Measurements from ENCODE around the gene SPTAN1.

The SPTAN1 gene

DNA sequence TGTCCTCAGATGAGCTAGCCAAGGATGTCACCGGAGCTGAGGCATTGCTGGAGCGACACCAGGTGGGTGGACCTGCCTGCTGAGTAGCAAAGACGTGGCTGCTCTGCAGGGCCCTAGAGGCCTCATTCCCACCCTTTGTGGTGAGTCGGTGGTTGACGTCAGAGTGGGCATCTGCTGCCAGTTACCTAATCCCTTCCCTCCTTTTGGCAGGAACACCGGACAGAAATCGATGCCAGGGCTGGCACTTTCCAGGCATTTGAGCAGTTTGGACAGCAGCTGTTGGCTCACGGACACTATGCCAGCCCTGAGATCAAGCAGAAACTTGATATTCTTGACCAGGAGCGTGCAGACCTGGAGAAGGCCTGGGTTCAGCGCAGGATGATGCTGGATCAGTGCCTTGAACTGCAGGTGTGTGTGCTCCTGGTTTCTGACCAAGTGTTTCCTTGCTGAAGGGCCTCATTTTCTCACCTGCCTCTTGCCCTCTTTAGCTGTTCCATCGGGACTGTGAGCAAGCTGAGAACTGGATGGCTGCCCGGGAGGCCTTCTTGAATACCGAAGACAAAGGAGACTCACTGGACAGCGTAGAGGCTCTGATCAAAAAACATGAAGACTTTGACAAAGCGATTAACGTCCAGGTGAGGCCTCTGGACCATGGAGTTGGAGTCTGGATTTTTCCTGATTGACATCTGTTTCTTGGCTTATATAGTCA is 55.4 kb downstream of the SPTAN1 start:
- no peak for DNase-seq (ENCODE audit: low read depth)

DNA sequence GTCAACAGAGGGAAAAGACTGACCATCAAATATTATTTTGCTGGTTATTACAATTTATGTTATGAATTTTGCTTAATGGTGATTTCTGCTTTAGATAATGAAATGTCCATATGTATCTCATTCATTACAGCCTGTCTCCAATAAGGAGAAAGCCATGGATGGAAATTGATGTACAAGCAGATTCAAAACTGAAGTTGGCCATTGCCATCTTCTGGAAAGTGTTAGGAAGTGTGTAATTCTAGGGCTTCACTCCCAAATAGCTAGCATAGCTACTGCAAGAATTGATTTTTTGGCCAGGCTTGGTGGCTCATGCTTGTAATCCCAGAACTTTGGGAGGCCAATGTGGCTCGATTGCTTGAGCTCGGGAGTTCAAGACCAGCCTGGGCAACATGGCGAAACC is 58.5 kb downstream of the SPTAN1 start:
- DNase-seq (ENCODE audit: low read depth), result no peak

DNA sequence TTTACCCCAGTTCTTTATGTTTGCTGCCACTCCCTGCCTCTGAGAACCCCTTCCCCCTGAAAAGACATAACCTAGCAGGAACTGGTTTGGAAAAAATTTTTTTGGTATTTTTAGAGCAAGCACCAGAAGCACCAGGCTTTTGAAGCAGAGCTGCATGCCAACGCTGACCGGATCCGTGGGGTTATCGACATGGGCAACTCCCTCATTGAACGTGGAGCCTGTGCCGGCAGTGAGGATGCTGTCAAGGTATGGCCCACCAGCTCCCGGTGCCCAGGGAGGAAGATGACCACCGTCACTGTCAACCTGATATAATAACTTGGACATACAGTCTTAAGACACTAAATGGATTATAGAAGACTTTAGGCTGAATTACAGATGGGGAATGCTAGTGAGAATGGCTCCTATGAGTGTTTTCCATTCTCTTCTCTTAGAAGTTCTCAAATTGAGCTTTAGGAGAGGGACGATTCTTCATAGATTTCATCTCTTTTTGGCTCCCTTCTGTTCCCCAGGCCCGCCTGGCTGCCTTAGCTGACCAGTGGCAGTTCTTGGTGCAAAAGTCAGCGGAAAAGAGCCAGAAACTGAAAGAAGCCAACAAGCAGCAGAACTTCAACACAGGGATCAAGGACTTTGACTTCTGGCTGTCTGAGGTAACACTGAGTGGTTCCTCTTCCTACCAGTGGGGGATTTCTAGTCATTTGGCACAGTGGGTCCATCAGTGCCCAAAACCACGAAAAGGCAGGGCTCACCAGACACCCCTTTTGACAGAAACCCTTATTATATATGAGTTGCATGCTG is 59.4 kb downstream of the SPTAN1 start:
- DNase-seq (ENCODE audit: low read depth), result no peak

DNA sequence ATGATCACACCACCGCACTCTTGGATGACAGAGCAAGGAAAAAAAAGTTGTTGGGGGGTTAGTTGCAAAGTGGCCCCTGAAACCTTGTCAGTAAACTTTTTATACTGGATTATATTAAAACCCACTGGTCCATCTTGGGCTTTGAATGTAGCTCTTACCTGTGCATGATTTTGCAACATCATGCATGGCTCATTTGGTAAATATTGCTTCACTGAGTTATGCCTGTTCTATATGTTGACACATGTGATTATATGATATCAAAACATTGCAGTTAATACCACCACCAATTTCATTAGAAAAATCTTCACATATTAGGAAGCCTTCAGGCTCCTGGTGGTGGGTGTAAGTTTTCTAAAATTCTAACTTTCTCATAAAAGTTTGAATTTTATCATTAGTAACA is 62.3 kb downstream of the SPTAN1 start:
- DNase-seq (ENCODE audit: low read depth), result no peak

DNA sequence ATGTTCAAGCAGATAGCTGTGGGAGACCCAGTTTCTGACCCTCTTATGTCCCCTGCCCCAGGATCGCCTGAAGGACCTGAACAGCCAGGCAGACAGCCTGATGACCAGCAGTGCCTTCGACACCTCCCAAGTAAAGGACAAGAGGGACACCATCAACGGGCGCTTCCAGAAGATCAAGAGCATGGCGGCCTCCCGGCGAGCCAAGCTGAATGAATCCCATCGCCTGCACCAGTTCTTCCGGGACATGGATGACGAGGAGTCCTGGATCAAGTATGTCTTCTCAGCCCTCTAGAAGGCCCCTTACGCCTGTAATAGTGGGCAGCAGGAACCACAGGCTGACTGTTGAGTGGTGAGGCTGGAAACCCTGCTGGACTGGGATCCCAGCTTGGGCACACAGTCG is 63.2 kb downstream of the SPTAN1 start:
- no peak for DNase-seq (ENCODE audit: low read depth)

DNA sequence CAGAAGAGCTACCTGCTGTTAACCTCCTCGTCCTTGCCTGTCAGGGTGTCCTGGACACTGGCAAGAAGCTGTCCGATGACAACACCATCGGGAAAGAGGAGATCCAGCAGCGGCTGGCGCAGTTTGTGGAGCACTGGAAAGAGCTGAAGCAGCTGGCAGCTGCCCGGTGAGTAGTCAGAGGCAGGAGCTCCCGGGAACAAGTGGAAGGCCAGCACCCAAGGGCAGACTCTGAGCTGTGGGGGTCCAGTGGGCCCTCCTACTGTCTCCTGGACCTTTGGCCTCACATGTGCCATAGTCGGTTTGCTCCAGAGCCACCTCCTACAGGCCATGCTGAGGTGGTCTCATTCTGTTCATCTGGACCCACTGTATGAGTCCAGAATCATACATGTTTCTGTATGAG is 65.6 kb downstream of the SPTAN1 start:
- DNase-seq (ENCODE audit: low read depth), result no peak

DNA sequence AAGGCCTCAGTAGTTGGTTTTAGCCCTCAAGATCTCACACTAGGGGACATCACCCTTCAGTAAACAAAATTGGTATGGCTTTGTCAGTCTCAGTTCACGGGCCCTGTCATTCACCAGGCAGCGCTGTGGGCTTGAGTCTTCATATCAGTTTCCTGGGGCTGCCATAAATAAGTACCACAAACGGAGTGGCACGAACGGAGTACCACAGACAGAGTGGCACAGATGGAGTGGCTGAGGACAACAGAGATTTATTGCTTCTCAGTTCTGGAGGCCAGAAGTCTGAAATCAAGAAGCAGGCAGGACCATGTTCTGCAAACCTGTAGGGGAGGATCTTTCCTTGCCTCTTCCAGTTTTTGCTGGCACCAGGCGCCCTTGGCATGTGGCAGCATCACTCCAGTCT is 66.7 kb downstream of the SPTAN1 start:
- no peak for DNase-seq (ENCODE audit: low read depth)

DNA sequence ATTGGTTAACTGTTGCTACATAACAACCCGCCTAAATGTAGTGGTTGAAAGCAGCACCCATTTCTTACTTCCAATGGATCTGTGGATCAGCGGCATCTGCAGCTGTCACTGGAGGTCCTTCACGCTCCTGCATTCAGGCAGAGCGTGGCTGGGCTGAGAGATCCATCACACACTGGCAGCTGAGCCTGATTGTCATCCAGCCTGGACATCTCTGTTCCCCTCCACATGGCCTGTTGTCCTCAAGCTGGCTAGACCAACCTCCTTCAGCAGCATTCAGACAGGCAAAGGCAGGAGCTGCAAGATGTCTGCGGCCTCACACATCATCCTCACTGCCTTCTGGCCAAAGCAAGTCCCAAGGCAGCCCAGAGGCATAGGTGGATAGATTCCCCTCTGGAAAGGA is 67.4 kb downstream of the SPTAN1 start:
- DNase-seq (ENCODE audit: low read depth), result no peak

DNA sequence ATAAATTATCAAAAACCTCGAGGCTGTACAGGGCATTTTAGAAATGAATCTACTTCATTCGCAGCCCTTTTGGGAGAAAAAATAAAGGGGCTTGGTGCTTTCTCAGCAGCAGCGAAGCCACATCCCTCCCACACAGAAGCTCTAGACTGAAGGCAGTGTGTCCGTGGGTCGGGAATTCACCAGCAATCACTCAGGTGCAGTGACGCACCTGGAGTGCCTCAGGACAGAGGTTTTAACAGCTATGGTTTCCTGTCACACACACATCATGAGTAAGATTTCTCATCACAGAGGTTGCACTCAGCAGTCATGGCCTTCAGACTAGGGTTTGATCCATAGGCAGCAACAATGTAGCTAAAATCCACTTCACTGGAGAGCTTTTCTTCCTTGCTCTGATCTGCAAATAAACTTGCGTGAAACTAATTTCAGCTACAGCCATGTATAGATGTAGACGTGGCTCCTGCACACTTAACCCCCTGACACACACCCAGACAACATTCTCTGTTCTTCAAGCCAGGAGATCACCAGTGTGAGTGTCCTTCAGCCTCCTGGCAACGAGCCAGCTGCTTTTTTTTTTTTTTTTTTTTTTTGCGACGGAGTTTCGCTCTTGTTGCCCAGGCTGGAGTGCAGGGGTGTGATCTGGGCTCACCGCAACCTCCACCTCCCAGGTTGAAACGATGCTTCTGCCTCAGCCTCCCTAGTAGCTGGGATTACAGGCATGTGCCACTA is 69.5 kb downstream of the SPTAN1 start:
- DNase-seq (ENCODE audit: low read depth), result no peak

DNA sequence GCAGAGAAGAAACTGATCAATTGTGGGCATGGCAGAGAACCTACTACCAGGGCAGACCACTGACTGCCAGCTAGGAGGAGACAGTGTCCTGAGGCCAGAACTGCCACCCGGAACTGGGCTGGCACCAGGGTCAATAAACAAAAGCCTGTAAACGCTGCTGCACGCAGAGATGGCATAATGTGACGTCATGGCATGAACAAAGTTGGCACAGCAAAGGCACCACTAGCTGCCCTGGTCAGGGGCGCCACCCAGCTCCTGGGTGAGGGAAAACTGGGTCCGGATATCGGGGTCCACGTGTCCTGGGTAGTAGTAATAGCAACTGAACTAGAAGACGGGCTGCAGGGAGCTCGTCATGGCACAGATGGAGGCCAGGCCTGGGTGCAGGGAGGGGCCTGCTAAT is 72.2 kb downstream of the SPTAN1 start:
- no peak for DNase-seq (ENCODE audit: low read depth)

DNA sequence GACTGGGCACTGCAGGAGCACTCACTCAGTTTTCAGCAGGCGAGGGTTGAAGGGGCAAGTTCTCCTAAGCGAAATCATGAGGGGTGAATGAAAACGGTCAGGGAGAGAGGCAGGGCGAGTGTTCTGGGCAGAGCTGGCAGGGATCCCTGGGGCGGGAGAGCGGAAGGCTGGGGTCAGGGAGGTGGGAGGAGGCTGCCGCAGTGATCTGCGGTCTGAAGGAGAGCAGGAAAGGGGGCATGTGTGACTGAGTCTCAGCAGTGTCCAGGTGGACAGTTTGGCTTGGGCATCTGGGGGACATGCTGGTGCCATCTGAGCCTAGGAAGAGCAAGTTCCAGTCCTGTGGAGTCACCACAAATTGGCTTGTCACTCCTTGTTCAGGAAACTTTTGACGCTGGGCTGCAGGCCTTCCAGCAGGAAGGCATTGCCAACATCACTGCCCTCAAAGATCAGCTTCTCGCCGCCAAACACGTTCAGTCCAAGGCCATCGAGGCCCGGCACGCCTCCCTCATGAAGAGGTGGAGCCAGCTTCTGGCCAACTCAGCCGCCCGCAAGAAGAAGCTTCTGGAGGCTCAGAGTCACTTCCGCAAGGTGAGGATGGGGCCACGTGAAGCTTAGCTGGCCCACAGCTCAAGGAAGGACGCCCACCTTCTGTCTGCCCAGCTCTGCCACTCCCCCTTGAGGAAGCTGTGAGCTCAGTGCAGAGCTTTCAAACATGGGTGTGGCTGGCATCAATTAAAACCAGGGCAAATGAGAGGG is 73.2 kb downstream of the SPTAN1 start:
- no peak for DNase-seq (ENCODE audit: low read depth)

DNA sequence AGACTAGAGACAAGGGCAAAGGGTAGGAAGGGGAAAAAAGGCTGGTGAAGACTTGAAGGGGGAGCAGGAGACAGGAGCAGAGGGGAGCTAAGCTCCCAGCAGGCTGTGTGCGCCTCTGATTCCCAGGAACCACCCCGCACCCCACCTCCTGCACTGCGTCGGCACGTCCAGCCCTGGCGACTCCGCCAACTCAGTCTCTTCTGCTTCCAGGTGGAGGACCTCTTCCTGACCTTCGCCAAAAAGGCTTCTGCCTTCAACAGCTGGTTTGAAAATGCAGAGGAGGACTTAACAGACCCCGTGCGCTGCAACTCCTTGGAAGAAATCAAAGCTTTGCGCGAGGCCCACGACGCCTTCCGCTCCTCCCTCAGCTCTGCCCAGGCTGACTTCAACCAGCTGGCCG is 73.8 kb downstream of the SPTAN1 start:
- DNase-seq (ENCODE audit: low read depth), result no peak

DNA sequence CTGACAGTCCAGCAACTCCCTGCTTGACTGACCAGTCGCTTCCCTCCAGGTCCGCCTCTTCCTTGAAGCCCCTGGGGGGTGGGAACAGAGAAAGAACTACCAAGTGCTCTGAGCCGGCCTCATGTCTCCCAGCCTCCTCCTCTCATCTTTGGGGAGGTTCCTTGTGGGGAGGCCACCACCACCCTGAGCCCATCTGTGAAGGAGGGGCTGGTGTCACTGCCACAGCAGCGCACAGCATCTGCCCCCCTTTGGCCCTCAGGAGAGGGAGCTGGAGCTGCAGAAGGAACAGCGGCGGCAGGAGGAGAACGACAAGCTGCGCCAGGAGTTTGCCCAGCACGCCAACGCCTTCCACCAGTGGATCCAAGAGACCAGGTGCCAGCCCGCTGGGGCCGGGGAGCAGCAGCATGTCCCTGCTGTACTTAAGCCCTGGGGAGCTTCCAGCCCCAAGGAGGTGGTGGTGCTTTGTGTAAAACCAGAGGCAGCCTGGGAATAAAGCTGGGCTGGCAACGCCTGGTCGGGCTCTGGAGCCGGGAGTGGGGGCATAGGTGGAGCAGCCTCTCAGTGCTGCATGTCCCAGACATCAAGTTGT is 74.8 kb downstream of the SPTAN1 start:
- no peak for DNase-seq (ENCODE audit: low read depth)

DNA sequence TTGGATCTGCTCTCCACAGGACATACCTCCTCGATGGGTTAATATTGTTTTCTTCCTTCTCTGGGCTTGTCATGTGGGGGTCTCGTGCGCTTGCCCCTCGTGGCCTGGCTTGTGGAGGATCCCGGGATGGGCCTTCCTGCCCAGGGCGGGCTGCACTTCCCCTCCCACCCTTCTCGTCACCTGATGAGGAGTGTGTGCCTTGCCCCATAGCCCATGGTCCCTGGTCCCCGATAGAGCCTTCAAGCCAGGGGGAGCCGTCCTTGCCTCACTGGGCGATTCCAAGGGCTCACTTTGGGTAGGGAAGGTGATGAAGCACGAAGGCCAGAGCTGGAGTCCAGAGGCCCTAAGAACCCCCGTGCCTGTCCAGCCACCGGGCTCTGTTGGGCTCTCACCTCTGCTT is 75.5 kb downstream of the SPTAN1 start:
- DNase-seq (ENCODE audit: low read depth), result no peak

DNA sequence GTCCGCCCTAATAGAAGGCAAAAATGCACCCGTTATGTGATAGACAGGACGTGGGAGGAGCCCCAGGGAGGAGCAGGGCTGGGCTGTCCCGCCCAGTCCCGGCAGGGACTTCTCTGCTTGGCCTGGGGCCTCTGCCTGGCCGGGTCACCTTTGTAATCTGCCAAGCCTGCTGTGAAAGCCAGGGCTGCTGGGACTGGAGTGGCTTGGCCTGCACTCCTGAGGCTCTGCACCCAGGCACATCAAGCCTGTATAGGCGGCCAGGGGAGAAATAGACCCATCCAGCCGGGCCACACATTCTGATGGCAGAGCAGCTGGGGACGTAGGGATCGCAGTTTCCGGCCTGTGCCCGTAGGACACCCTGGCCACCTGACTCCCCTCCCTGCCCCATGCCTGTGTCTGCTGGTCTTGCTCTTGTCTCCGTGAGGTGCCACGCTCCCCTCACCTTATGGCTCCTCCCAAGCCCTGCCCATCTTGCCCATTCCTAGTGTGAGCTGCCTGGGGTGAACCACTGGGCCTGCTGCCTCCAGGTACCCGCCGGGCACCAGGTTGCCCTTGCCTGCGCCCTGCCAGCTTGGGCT is 76.2 kb downstream of the SPTAN1 start:
- no peak for DNase-seq (ENCODE audit: low read depth)

DNA sequence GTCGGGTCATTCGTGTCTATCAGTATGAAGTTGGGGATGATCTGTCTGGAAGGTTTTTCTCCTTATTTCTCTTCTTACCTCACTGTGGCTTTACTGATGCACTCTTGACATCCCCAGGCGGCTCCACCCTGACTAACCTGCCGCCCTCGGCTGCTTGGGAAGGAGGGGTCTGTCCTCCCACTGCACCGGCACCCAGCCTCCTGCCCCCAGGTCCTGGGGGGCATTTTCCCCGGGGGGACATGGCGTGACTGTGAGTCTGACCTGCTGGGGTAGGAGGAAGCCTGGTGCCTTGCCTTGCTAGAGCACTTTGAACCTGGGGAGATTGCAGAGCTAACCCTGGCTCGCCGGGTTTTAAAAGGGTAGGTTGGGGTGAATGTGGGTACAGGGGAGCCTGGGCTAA is 76.7 kb downstream of the SPTAN1 start:
- no peak for DNase-seq (ENCODE audit: low read depth)

DNA sequence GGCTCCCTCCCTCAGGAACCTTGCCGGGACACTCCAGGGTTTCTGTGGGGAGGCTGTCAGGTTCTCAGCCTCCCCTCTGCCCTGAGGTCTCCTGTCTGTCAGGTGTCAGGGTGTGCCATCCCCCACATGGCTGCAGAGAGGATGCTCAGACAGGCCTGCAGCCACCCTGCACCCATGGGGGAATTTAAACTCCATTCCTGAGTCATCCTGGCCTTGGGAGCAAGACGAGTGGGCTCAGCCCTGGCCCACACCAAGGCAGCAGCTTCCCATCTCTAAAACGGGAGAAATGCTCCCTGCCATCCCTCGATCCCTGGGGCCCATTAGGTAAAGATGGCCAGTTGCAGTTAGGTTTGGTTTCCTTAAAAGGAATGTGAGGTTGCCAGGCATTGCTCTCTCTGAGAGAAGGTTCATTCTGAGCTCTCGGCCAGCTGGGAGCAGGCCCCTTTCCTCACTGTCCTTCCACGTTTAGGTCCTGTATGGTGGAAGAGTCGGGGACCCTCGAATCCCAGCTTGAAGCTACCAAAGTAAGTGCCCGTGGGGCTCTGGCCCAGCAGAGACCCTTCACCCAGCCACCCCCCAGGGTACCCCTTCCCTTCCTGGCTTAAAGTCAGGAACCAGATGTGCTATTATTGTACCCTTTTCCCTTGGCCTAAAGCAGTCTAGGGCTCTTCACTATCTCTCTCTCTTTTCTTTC is 77.6 kb downstream of the SPTAN1 start:
- DNase-seq (ENCODE audit: low read depth), result no peak

DNA sequence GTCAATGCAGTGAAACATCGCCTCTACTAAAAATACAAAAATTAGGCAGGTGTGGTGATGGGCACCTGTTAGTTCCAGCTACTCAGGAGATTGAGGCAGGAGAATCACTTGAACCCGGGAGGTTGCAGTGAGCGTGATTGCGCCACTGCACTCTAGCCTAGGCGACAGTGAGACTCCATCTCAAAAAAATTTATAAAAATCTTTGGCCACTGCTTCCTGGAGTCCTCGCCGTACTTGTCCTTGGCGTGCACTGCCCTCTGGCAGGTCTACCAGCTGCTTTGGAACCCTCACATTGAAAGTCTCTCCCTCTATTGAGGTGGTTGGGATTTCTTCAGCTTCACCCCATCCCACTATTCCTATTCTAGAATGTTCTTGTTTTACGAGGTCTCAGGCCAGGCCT is 79.2 kb downstream of the SPTAN1 start:
- DNase-seq (ENCODE audit: low read depth), result no peak

DNA sequence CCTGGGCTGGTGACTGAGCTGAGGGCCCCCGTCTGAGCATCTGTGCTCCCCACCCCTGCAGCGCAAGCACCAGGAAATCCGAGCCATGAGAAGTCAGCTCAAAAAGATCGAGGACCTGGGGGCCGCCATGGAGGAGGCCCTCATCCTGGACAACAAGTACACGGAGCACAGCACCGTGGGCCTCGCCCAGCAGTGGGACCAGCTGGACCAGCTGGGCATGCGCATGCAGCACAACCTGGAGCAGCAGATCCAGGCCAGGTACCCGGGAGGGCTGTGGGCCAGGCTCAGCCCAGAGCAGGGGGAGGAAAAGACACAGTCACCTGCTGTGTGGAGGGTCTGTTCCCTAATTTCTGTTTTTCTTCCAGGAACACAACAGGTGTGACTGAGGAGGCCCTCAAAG is 79.7 kb downstream of the SPTAN1 start:
- DNase-seq (ENCODE audit: low read depth), result no peak

DNA sequence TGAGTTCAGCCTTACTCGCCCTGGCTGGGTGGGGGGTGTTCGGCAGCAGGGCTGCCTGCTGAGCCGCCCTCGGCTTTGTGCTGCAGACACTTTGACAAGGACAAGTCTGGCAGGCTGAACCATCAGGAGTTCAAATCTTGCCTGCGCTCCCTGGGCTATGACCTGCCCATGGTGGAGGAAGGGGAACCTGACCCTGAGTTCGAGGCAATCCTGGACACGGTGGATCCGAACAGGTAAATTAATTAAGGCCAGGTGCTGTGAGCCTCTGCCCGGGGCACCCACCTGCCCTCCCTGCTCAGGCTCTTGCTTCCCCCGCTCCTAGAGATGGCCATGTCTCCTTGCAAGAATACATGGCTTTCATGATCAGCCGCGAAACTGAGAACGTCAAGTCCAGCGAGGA is 80.1 kb downstream of the SPTAN1 start:
- no peak for DNase-seq (ENCODE audit: low read depth)

DNA sequence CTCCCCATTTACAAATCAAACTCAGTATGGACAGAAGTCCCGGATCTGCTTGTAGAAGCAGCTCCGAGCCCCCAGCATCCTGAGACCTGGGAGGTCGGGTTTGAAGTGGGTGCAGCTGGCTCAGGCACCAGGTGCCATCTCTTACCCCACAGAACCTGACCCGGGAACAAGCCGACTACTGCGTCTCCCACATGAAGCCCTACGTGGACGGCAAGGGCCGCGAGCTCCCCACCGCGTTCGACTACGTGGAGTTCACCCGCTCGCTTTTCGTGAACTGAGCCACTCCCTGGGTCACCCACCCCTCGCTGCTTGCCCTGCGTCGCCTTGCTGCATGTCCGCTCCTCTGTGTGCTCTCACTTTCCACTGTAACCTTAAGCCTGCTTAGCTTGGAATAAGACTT is 80.7 kb downstream of the SPTAN1 start:
- no peak for DNase-seq (ENCODE audit: low read depth)
